Measurements from ENCODE around the gene BCAS4.

The BCAS4 gene

GRCh38 chr20:50857348-50857747, 62.5 kb downstream of the BCAS4 start:
- no peak for DNase-seq

GRCh38 chr20:50858525-50858924, 63.7 kb downstream of the BCAS4 start:
- DNase-seq, result no peak

- DNase-seq, result no peak
Observed at GRCh38 chr20:50859161-50859560, 64.3 kb downstream of the BCAS4 start.

GRCh38 chr20:50861012-50861411, 66.2 kb downstream of the BCAS4 start:
- no peak for DNase-seq

GRCh38 chr20:50862546-50862945, 67.7 kb downstream of the BCAS4 start:
- no peak for DNase-seq

- no peak for DNase-seq
Observed at GRCh38 chr20:50865114-50865513, 70.3 kb downstream of the BCAS4 start.

- DNase-seq, result no peak
Observed at GRCh38 chr20:50865591-50865990, 70.7 kb downstream of the BCAS4 start.

GRCh38 chr20:50866036-50866685, 71.3 kb downstream of the BCAS4 start:
- no peak for DNase-seq

GRCh38 chr20:50866831-50867230, 72.0 kb downstream of the BCAS4 start:
- no peak for DNase-seq

GRCh38 chr20:50867805-50868204, 72.9 kb downstream of the BCAS4 start:
- DNase-seq, result no peak

GRCh38 chr20:50868509-50869495, 73.9 kb downstream of the BCAS4 start:
- DNase-seq, result no peak

GRCh38 chr20:50870561-50871161, 75.8 kb downstream of the BCAS4 start:
- DNase-seq, result no peak

GRCh38 chr20:50872560-50873425, 77.9 kb downstream of the BCAS4 start:
- DNase-seq, result no peak

- no peak for DNase-seq
Observed at GRCh38 chr20:50873585-50873984, 78.7 kb downstream of the BCAS4 start.

- no peak for DNase-seq
Observed at GRCh38 chr20:50874111-50874757, 79.4 kb downstream of the BCAS4 start.

GRCh38 chr20:50874758-50875665, 80.2 kb downstream of the BCAS4 start:
- no peak for DNase-seq

GRCh38 chr20:50876063-50876685, 81.3 kb downstream of the BCAS4 start:
- DNase-seq, result no peak

- DNase-seq, result no peak
Observed at GRCh38 chr20:50876816-50877215, 82.0 kb downstream of the BCAS4 start.

GRCh38 chr20:50877232-50877743, 82.4 kb downstream of the BCAS4 start:
- DNase-seq, result no peak
